ENCODE measurements around the gene TAF11L2. TPM values are rescaled to one million over a fixed set of nuclear protein-coding genes. Genes with fewer than 3 reads are reported as not detected.
"Not testable (repeated sequence)": the region's sequence is repeated elsewhere in the genome, so short reads cannot be mapped to it uniquely, and the experiment has no call there.

TAF11L2 gene
- total RNA-seq: not detected
- total RNA-seq: 0 reads per million in 2 donors

- H3K36me3 Mint-ChIP-seq (ENCODE audit: low read depth); H3K27ac Mint-ChIP-seq; H3K4me1 Mint-ChIP-seq; H3K9me3 ChIP-seq (ENCODE audit: control insufficient read depth, low read length, poor library complexity, severe bottlenecking); DNase-seq; H3K4me3 Mint-ChIP-seq; H3K27me3 Mint-ChIP-seq; ATAC-seq: not testable (repeated sequence)
These were observed at the start of gene TAF11L2 for GRCh38 chr5:17497931-17498330. Gene TAF11L2 (plus strand): TSS chr5:17498231.

- ATAC-seq (no peak), DNase-seq (no peak)
- Mint-ChIP-seq H3K4me3 (no peak overlapping the region), H3K4me1 (no peaks in the 10 kb centered on the region), H3K36me3 (ENCODE audit: low read depth) (no peaks in the 10 kb centered on the region), H3K27me3 (no peaks in the 10 kb centered on the region), H3K27ac (no peak overlapping the region)
- H3K9me3 ChIP-seq (ENCODE audit: control insufficient read depth, low read length, poor library complexity, severe bottlenecking): no peaks in the 10 kb centered on the region
These were observed 49.2 kb upstream of the TAF11L2 start for GRCh38 chr5:17448877-17449276.

- Mint-ChIP-seq H3K4me3 (no peak overlapping the region), H3K4me1 (no peaks in the 10 kb centered on the region), H3K27ac (no peak overlapping the region), H3K27me3 (no peaks in the 10 kb centered on the region), H3K36me3 (ENCODE audit: low read depth) (no peaks in the 10 kb centered on the region)
- no peak for DNase-seq
- no peaks in the 10 kb centered on the region for H3K9me3 ChIP-seq (ENCODE audit: control insufficient read depth, low read length, poor library complexity, severe bottlenecking)
- ATAC-seq: no peak
These were observed 45.1 kb upstream of the TAF11L2 start for GRCh38 chr5:17452936-17453335.

- ATAC-seq: no peak
- Mint-ChIP-seq H3K36me3 (ENCODE audit: low read depth) (no peaks in the 10 kb centered on the region), H3K4me1 (no peaks in the 10 kb centered on the region), H3K27me3 (no peaks in the 10 kb centered on the region), H3K27ac (no peak overlapping the region), H3K4me3 (no peak overlapping the region)
- no peaks in the 10 kb centered on the region for H3K9me3 ChIP-seq (ENCODE audit: control insufficient read depth, low read length, poor library complexity, severe bottlenecking)
- DNase-seq: no peak
These were observed 42.1 kb upstream of the TAF11L2 start for GRCh38 chr5:17455942-17456341.

- ATAC-seq (no peak), DNase-seq (no peak)
These were observed 36.2 kb upstream of the TAF11L2 start for GRCh38 chr5:17461793-17462192.

GRCh38 chr5:17463653-17464052 lies 34.4 kb upstream of the TAF11L2 start:
- DNase-seq (no peak), ATAC-seq (no peak)
- no peak overlapping the region for H3K27ac Mint-ChIP-seq
- no peaks in the 10 kb centered on the region for H3K9me3 ChIP-seq (ENCODE audit: control insufficient read depth, low read length, poor library complexity, severe bottlenecking)
- H3K36me3 Mint-ChIP-seq (ENCODE audit: low read depth): no peaks in the 10 kb centered on the region
- H3K4me3 Mint-ChIP-seq: no peak overlapping the region
- H3K27me3 Mint-ChIP-seq: no peaks in the 10 kb centered on the region
- H3K4me1 Mint-ChIP-seq: no peaks in the 10 kb centered on the region

More at GRCh38 chr5:17461793-17462192, 36.2 kb upstream of the TAF11L2 start:
- Mint-ChIP-seq H3K4me3 (no peak overlapping the region), H3K36me3 (ENCODE audit: low read depth) (no peaks in the 10 kb centered on the region), H3K27ac (no peak overlapping the region), H3K27me3 (no peaks in the 10 kb centered on the region), H3K4me1 (no peaks in the 10 kb centered on the region)
- H3K9me3 ChIP-seq (ENCODE audit: control insufficient read depth, low read length, poor library complexity, severe bottlenecking): no peaks in the 10 kb centered on the region

GRCh38 chr5:17470064-17470463 lies 28.0 kb upstream of the TAF11L2 start:
- ATAC-seq (no peak), DNase-seq (no peak)
- Mint-ChIP-seq H3K27me3 (no peaks in the 10 kb centered on the region), H3K27ac (no peak overlapping the region), H3K4me1 (no peaks in the 10 kb centered on the region), H3K4me3 (no peak overlapping the region), H3K36me3 (ENCODE audit: low read depth) (no peaks in the 10 kb centered on the region)
- no peaks in the 10 kb centered on the region for H3K9me3 ChIP-seq (ENCODE audit: control insufficient read depth, low read length, poor library complexity, severe bottlenecking)

- not testable (repeated sequence) for H3K4me1 Mint-ChIP-seq; ATAC-seq; H3K4me3 Mint-ChIP-seq; H3K9me3 ChIP-seq (ENCODE audit: control insufficient read depth, low read length, poor library complexity, severe bottlenecking); DNase-seq; H3K27ac Mint-ChIP-seq; H3K36me3 Mint-ChIP-seq (ENCODE audit: low read depth); H3K27me3 Mint-ChIP-seq
These were observed 23.0 kb upstream of the TAF11L2 start for GRCh38 chr5:17475064-17475463.

GRCh38 chr5:17477043-17477442 lies 21.0 kb upstream of the TAF11L2 start:
- Mint-ChIP-seq H3K4me1 (no peaks in the 10 kb centered on the region), H3K27ac (no peak overlapping the region), H3K36me3 (ENCODE audit: low read depth) (peaks cover 2% of the 10 kb centered on the region), H3K27me3 (no peaks in the 10 kb centered on the region), H3K4me3 (no peak overlapping the region)
- ATAC-seq (no peak), DNase-seq (no peak)
- H3K9me3 ChIP-seq (ENCODE audit: control insufficient read depth, low read length, poor library complexity, severe bottlenecking): no peaks in the 10 kb centered on the region

- DNase-seq: no peak
- H3K4me3 Mint-ChIP-seq: no peak overlapping the region
- no peak overlapping the region for H3K27ac Mint-ChIP-seq
- no peaks in the 10 kb centered on the region for H3K4me1 Mint-ChIP-seq
- no peak for ATAC-seq
- H3K27me3 Mint-ChIP-seq: no peaks in the 10 kb centered on the region
- H3K36me3 Mint-ChIP-seq (ENCODE audit: low read depth): peaks cover 2% of the 10 kb centered on the region
- H3K9me3 ChIP-seq (ENCODE audit: control insufficient read depth, low read length, poor library complexity, severe bottlenecking): no peaks in the 10 kb centered on the region
These were observed 20.3 kb upstream of the TAF11L2 start for GRCh38 chr5:17477573-17478265.

- no peak overlapping the region for H3K27ac Mint-ChIP-seq
These were observed 16.7 kb upstream of the TAF11L2 start for GRCh38 chr5:17481378-17481777.

GRCh38 chr5:17482790-17483189 lies 15.2 kb upstream of the TAF11L2 start:
- Mint-ChIP-seq H3K4me1 (no peaks in the 10 kb centered on the region), H3K4me3 (no peak overlapping the region), H3K27ac (no peak overlapping the region), H3K36me3 (ENCODE audit: low read depth) (peaks cover 2% of the 10 kb centered on the region), H3K27me3 (no peaks in the 10 kb centered on the region)
- no peaks in the 10 kb centered on the region for H3K9me3 ChIP-seq (ENCODE audit: control insufficient read depth, low read length, poor library complexity, severe bottlenecking)
- no peak for ATAC-seq
- DNase-seq: no peak

More at GRCh38 chr5:17481378-17481777, 16.7 kb upstream of the TAF11L2 start:
- Mint-ChIP-seq H3K4me1 (no peaks in the 10 kb centered on the region), H3K27me3 (no peaks in the 10 kb centered on the region), H3K4me3 (no peak overlapping the region), H3K36me3 (ENCODE audit: low read depth) (peaks cover 2% of the 10 kb centered on the region)
- no peak for ATAC-seq
- no peak for DNase-seq
- H3K9me3 ChIP-seq (ENCODE audit: control insufficient read depth, low read length, poor library complexity, severe bottlenecking): no peaks in the 10 kb centered on the region

GRCh38 chr5:17486464-17487173 lies 11.4 kb upstream of the TAF11L2 start:
- not testable (repeated sequence) for H3K4me3 Mint-ChIP-seq; H3K4me1 Mint-ChIP-seq; H3K36me3 Mint-ChIP-seq (ENCODE audit: low read depth); H3K9me3 ChIP-seq (ENCODE audit: control insufficient read depth, low read length, poor library complexity, severe bottlenecking); DNase-seq; H3K27ac Mint-ChIP-seq; H3K27me3 Mint-ChIP-seq; ATAC-seq

- no peaks in the 10 kb centered on the region for H3K36me3 Mint-ChIP-seq (ENCODE audit: low read depth)
- DNase-seq (no peak), ATAC-seq (no peak)
- no peak overlapping the region for H3K4me3 Mint-ChIP-seq
- H3K27ac Mint-ChIP-seq: no peak overlapping the region
- no peaks in the 10 kb centered on the region for H3K9me3 ChIP-seq (ENCODE audit: control insufficient read depth, low read length, poor library complexity, severe bottlenecking)
- H3K4me1 Mint-ChIP-seq: no peaks in the 10 kb centered on the region
- no peaks in the 10 kb centered on the region for H3K27me3 Mint-ChIP-seq
These were observed 10.9 kb upstream of the TAF11L2 start for GRCh38 chr5:17487174-17487512.

Data from T-helper 17 cell (primary cell).